ENCODE results near the gene KCMF1.

DNA sequence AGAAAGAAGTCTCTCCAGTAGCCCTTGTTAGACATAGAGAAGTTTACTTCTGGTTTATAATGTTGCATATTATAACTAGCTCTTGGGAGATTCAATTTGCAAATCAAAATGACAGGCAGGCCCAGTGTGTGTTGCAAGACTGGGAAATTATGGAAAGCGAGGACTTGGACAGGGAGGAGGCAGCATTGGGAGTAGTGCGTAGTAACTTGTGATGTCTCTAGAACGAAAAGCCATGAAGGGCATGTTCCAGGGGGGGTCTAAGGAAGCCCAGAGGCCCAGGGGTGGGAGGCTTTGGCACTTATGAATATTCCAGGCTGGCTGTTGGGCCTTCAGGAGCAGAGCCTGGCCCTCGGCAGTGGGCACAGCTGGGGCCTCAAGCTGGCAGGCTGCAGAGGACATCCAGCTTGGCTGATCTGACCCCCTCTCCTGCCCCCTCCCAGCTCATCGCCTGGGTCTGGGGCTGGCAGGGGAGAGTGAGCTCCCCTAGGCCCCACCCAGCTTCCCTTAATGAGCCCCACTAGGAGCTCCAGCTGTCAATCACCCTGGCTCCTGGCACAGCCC lies 107.0 kb downstream of the KCMF1 start:
- no peak for TF ChIP-seq TAF1 (IDR thresholded peaks at IDR 0.05; ENCODE audit: control insufficient read depth, extremely low read depth, insufficient read depth, low read length, severe bottlenecking)
- TF ChIP-seq SIN3A (IDR thresholded peaks at IDR 0.05; ENCODE audit: borderline replicate concordance in 2 of 2, control insufficient read depth in 1 of 2, low read depth in 2 of 2, low read length in 2 of 2), result no peak
- TF ChIP-seq JUND (IDR thresholded peaks at IDR 0.05; ENCODE audit: borderline replicate concordance, low read depth, low read length), result no peak
- TF ChIP-seq JUND (tag; IDR thresholded peaks at IDR 0.05; ENCODE audit: borderline replicate concordance, low read depth, low read length), result no peak
- TF ChIP-seq ZNF23 (CRISPR knock-in tag; IDR thresholded peaks at IDR 0.05), result no peak
- TF ChIP-seq SNRNP70 (optimal IDR thresholded peaks at IDR 0.05; ENCODE audit: low read depth, low read length), result no peak
- no peak for TF ChIP-seq YY1 (IDR thresholded peaks at IDR 0.05; ENCODE audit: borderline replicate concordance in 1 of 3, control insufficient read depth in 1 of 3, extremely low read depth in 1 of 3, insufficient read depth in 3 of 3, insufficient read length in 1 of 3, insufficient replicate concordance in 2 of 3, low read depth in 1 of 3, low read length in 2 of 3)
- TF ChIP-seq CAMTA2 (CRISPR knock-in tag; conservative IDR thresholded peaks at IDR 0.05), result no peak
- TF ChIP-seq, protein P1, sequence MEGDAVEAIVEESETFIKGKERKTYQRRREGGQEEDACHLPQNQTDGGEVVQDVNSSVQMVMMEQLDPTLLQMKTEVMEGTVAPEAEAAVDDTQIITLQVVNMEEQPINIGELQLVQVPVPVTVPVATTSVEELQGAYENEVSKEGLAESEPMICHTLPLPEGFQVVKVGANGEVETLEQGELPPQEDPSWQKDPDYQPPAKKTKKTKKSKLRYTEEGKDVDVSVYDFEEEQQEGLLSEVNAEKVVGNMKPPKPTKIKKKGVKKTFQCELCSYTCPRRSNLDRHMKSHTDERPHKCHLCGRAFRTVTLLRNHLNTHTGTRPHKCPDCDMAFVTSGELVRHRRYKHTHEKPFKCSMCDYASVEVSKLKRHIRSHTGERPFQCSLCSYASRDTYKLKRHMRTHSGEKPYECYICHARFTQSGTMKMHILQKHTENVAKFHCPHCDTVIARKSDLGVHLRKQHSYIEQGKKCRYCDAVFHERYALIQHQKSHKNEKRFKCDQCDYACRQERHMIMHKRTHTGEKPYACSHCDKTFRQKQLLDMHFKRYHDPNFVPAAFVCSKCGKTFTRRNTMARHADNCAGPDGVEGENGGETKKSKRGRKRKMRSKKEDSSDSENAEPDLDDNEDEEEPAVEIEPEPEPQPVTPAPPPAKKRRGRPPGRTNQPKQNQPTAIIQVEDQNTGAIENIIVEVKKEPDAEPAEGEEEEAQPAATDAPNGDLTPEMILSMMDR (IDR thresholded peaks at IDR 0.05 in 2 of 3, conservative IDR thresholded peaks at IDR 0.05 in 1 of 3; ENCODE audit: insufficient read depth in 2 of 3, low read depth in 1 of 3, low read length in 3 of 3), result no peak
- TF ChIP-seq HMG20A (CRISPR knock-in tag; conservative IDR thresholded peaks at IDR 0.05), result no peak
- TF ChIP-seq, protein P2, sequence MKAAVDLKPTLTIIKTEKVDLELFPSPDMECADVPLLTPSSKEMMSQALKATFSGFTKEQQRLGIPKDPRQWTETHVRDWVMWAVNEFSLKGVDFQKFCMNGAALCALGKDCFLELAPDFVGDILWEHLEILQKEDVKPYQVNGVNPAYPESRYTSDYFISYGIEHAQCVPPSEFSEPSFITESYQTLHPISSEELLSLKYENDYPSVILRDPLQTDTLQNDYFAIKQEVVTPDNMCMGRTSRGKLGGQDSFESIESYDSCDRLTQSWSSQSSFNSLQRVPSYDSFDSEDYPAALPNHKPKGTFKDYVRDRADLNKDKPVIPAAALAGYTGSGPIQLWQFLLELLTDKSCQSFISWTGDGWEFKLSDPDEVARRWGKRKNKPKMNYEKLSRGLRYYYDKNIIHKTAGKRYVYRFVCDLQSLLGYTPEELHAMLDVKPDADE (conservative IDR thresholded peaks at IDR 0.05; ENCODE audit: control insufficient read depth, low read depth, low read length), result no peak
- no peak for TF ChIP-seq SMARCC2 (IDR thresholded peaks at IDR 0.05; ENCODE audit: low read depth)
- TF ChIP-seq GTF2F1 (IDR thresholded peaks at IDR 0.05; ENCODE audit: low read depth, low read length), result no peak
- no peak for TF ChIP-seq CREB1 (IDR thresholded peaks at IDR 0.05)
- TF ChIP-seq CREB1 (CRISPR knock-in tag; IDR thresholded peaks at IDR 0.05), result no peak

Data from K562 (cell line).